HEK293T (cell line): ENCODE data around the gene LSM2.

Experiments
- ELF4 ChIP-seq: fragments of 450-650 bp; IDR thresholded peaks from 2 replicates; pipeline ENCODE4 v1.6.1; 2017; ENCODE audit warnings: antibody characterized with exemption
- FOXA1 ChIP-seq: fragments of 450-650 bp; IDR thresholded peaks from 2 replicates; pipeline ENCODE4 v1.6.1; 2016; ENCODE audit warnings: mild to moderate bottlenecking
- FOXK2 ChIP-seq: fragments of 450-650 bp; IDR thresholded peaks from 2 replicates; pipeline ENCODE4 v1.6.1; 2016; ENCODE audit warnings: mild to moderate bottlenecking
- FOXM1 ChIP-seq: fragments of 450-650 bp; IDR thresholded peaks from 2 replicates; pipeline ENCODE4 v1.6.1; 2017; ENCODE audit warnings: mild to moderate bottlenecking, borderline replicate concordance
- LEF1 ChIP-seq: fragments of 450-650 bp; IDR thresholded peaks from 2 replicates; pipeline ENCODE4 v1.6.1; 2017; ENCODE audit warnings: mild to moderate bottlenecking, borderline replicate concordance
- NFRKB ChIP-seq: fragments of 450-650 bp; IDR thresholded peaks from 2 replicates; pipeline ENCODE4 v1.6.1; 2016; ENCODE audit warnings: mild to moderate bottlenecking, moderate library complexity
- PKNOX1 ChIP-seq: fragments of 450-650 bp; IDR thresholded peaks from 2 replicates; pipeline ENCODE4 v1.6.1; 2016
- TARDBP ChIP-seq: fragments of 450-650 bp; IDR thresholded peaks from 2 replicates; pipeline ENCODE4 v1.6.1; 2016
- ZNF384 ChIP-seq: fragments of 450-650 bp; IDR thresholded peaks from 2 replicates; pipeline ENCODE4 v1.6.1; 2016

DNA sequence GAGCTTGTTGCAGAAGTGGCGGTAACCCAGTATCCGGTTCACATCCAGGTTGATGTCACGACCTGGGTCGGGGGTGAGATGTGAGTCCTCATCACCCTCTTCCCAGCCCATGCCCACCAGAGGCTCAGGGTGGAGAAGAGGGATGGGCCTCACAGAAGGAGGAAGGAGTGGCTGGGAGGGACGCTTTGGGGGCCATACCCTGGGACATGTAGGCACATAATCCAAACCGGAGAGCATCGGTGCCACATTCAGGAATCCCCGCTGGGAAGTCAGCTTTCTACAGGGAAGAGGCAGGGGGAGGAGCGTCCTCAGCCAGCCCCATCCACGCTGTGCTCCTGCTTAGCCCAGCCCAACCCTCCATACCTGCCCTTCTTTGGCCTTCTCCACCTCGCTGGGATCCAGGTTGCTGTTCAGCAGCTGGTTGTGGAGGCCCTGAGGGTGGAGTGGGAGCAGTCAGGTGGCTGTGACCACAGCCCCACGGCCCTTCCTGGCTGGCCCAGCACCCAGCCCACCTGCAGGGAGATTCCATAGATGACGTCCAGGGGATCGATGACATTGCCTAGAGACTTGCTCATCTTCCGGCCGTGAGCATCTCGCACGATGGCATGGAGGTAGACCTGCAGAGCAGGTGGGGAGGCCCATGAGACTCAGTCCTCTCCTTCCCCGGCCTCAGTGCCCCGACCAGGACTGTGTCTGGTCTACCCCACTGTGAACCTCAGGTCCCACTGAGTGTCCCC lies 26.1 kb downstream of the LSM2 start:
- TF ChIP-seq FOXM1 (no peak), LEF1 (no peak), NFRKB (no peak), FOXA1 (no peak), PKNOX1 (no peak), TARDBP (no peak), FOXK2 (no peak), ZNF384 (no peak), ELF4 (no peak)
